Adrenal gland (tissue), 5 donors: ENCODE measurements around the gene TENM4.

Experiments
- CTCF ChIP-seq, 6 experiments: fragments of 450-650 bp in 4 of 6; fragments of 200-600 bp in 2 of 6; sonication (generic) in 1 of 6; IDR thresholded peaks; 1 replicate in 5 of 6; 2 replicates in 1 of 6; pipeline versions ENCODE4 v1.5.1 to v1.8.0; 2016 to 2021; ENCODE audit warnings: antibody characterized with exemption in 6 of 6, mild to moderate bottlenecking in 2 of 6, moderate library complexity in 1 of 6
- POLR2A ChIP-seq, 2 donors: fragments of 450-650 bp; IDR thresholded peaks; one replicate each; pipeline ENCODE4 v1.6.1; 2017; ENCODE audit warnings: antibody characterized with exemption in 2 of 2, mild to moderate bottlenecking in 2 of 2, moderate library complexity in 1 of 2
- donor health status: DM: no; HTN: no; CAD: no.

DNA sequence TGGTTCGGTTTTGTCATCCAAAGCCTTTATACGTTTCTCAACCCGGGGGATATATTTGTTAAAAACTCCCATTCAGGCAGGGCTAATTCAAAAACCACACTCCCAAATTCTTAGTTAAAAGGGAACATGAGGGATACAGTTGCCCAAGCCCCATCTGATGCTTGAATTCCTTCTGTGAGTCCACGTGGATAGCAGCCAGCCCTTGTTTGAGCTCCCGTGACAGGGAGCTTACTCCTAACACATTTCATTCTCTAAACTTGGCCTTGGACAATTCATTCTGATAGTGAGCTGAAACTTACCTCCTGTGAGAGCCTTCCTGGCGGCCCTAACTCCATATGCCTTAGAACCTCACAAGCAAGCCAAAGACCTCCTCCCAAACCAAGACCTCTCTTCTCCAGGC lies 357.5 kb downstream of the TENM4 start:
- TF ChIP-seq CTCF (IDR thresholded peaks at IDR 0.05) (no peak), POLR2A (IDR thresholded peaks at IDR 0.05) (no peak)
